ENCODE measurements around the gene FCHO2.
"Not testable (repeated sequence)": the region's sequence is repeated elsewhere in the genome, so short reads cannot be mapped to it uniquely, and the experiment has no call there.

Gene FCHO2

DNA sequence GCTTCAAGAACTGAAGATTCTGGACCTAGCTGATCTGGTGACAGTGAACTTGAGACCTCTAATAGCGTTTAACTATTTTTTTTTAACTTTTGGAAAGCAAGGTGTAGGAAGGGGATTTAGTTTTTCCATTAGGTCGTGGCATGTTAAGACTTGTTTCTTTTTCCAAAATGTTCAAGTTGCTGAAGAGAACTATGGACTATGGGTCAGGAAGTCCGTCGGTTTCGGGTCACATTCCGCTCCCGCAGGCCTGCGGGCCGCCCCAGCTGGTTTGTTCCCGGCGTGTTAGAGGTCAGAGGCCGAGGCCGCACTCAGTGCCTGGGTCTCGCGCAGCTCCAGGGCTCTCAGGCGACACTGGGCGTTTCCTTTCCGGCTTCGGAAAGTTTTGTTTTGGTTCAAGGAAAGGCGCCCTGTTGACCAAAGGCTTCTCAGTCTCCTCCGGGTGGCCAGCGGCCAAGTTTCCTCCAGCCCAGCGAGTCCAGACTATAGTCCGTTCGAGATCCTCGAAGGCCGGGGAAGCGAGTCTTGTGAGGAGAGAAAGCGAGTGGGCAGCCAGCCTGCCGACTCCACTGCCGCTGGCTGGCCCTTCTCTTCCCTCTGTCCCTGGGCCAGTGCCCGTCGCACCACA lies 586 bp upstream of the FCHO2 start:
- peak; percentile 73 for DNase-seq (ENCODE audit: low spot score)

DNA sequence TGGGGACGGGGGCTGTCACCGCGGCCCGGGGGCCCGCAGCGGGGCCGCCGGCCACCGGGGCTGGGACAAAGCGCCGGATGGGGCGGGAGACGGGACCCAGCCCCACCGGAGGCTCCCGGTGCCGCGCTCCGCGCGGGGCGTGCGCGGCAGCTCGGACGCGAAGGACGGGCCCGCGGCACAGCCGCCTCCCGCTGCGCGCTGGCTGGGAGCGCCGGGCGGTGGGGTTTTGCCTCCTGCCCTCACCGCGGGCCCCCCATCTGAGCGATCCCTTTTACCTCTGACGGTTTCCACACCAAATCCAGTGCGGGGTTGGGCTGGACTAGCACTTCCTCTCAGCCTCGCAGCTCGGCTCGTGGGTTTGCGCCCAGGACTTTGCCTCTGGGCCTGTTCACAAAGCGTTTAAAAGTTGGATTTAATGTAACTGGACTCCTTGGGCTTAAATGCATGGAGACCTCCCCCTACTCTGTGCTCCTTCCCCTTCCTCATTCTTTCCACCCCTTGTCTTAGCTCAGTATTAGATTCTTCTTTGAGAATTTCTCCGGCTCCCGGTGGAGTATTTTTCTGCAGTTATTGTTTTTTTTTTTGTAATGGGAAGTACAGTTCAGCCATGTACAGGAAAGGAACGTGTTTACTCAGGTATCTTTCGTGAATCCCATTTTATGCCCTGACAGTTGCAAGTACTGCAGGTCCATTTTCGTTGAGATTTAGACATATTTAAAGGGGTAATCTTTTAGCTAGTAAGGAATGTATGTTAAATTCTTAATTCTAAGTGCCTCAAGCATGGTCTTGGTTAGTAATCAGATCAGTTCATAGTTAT lies 691 bp downstream of the FCHO2 start:
- DNase-seq (ENCODE audit: low spot score): peak; percentile 51

DNA sequence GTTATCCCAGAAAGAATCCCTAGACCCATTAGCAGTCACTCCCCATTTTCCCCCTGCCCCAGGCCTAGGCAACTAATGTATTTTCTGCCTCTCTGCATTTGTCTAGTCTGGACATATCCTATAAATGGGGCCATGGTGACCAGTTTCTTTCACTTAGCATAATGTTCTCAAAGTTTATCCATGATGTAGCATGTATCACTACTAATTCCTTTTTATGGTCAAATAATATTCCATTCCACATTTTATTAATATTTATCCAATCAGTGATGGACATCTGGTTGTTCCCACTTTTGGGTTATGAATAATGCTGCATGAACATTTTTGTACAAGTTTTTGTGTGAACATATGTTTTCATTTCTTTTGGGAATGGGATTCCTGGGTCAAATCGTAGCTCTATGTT lies 1.5 kb downstream of the FCHO2 start:
- no peak for DNase-seq (ENCODE audit: low spot score)

DNA sequence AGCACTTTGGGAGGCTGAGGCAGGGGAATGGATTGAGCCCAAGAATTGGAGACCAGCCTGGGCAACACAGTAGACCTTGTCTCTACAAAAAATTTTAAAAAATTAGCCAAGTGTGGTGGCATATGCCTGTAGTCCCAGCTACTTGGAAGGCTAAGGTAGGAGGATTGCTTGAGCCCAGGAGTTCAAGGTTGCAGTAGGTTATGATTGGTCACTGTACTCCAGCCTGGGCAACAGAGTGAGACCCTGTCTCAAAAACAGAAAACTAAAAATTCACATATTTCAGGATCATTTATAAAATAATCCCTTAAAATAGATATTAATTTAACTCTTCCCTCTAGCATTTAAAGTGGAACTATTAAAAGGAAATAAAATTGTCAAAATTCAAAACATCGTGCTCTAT lies 3.4 kb downstream of the FCHO2 start:
- no peak for DNase-seq (ENCODE audit: low spot score)

DNA sequence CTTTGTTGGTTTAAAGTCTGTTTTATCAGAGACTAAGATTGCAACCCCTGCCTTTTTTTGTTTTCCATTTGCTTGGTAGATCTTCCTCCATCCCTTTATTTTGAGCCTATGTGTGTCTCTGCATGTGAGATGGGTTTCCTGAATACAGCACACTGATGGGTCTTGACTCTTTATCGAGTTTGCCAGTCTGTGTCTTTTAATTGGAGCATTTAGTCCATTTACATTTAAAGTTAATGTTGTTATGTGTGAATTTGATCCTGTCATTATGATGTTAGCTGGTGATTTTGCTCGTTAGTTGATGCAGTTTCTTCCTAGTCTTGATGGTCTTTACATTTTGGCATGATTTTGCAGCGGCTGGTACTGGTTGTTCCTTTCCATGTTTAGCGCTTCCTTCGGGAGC lies 18.6 kb downstream of the FCHO2 start:
- not testable (repeated sequence) for DNase-seq (ENCODE audit: low spot score)

DNA sequence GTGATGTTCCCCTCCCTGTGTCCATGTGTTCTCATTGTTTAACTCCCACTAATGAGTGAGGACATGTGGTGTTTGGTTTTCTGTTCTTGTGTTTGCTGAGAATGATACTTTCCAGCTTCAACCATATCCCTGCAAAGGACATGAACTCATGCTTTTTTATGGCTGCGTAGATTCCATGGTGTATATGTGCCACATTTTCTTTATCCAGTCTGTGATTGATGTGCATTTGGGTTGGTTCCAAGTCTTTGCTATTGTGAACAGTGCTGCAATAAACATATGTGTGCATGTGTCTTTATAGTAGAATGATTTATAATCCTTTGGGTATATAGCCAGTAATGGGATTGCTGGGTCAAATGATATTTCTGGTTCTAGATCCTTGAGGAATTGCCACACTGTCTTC lies 21.0 kb downstream of the FCHO2 start:
- not testable (repeated sequence) for DNase-seq (ENCODE audit: low spot score)

DNA sequence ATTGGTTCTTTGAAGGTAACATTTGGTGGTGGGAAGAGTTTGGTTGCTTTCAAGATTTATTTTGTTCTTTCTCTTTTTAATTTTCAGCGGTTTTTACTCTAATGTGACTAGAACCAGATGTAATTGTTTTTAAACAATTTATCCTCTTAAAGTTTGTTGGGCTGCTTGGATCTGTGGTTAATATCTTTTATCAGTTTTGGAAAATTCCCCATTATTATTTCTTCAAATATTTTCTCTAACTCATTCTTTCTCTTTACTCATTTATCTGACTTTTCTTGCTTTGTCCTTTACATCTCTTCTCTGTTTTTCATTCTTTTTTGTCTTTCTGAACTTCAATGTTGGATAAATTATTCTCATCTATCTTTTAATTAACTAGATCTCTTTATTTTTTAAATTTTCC lies 29.9 kb downstream of the FCHO2 start:
- DNase-seq (ENCODE audit: low spot score): no peak

DNA sequence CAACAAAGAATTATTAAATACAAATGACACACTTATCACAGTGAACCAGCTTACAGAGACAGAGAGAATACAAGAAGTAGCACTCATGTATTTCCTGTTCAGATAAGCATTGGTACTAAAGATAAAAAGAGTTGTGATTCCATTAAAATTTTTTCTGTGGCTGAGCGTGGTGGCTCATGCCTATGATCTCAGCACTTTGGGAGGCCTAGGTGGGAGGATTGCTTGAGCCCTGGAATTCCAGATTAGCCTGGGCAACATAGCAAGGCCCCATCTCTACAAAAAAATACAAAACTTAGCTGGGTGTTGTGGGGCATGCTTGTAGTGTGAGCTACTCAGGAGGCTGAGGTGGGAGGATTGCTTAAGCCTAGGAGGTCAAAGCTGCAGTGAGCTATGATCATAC lies 32.9 kb downstream of the FCHO2 start:
- DNase-seq (ENCODE audit: low spot score): no peak

DNA sequence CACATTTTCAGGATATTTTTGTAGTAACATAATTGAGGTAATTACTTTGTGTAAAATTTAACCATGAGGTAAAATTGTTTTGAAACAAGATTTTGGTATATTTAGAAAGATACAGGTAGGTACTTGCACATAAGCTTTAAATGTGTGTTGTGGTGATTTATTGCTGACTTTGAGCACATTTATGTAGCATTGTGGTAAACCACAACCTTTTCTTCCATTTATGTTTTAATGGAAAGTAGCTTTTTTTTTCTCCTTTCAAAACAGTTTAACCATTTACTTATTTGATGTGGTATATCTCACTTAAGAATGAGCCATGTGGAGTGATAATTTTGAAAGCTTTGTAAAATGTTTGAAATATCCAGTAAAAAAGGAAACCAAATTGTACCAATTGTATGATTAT lies 35.6 kb downstream of the FCHO2 start:
- DNase-seq (ENCODE audit: low spot score): no peak

DNA sequence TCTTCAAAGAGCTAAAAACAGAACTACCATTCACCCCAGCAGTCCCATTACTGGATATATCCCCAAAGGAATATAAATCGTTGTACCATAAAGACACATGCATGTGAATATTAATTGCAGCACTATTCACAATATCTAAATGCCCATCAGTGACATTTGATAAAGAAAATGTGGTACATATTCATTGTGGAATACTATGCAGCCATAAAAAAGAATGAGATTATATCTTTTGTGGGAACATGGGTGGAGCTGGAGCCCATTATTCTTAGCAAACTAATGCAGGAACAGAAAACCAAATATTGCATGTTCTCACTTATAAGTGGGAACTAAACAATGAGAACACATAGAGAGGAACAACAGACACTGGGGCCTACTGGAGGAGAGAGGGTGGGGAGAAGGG lies 38.7 kb downstream of the FCHO2 start:
- DNase-seq (ENCODE audit: low spot score): no peak

DNA sequence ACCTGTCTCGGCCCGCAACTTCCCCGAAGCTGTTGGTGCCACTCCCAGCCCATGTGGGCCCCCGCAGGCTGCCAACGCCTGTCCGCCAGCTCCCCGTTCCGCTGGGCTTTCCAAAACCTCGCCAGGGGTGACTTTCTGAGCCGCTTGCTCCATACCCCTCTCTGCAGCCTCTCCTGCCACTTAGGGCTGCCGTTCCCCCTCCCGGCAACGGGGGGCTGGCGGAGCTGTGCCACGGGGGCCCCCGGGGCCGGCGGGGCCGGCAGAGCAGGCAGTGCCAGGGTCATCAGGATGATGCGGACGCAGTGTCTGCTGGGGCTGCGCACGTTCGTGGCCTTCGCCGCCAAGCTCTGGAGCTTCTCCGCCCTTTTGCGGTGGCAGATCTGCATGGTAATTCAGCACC lies 40.8 kb downstream of the FCHO2 start:
- no peak for DNase-seq (ENCODE audit: low spot score)

DNA sequence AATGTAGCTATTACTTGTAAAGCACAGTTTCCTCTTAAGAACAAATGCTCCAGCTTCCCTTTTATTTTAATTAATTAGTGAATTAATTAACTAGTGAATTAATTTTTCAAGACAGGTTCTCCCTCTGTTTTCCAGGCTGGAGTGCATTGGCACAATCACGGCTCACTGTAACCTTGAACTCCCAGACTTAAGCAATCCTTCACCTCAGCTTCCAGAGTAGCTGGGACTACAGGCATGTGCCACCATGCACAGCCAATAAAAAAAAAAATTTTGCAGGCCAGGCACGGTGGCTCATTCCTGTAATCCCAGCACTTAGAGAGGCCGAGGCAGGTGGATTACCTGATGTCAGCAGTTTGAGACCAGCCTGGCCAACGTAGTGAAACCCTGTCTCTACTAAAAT lies 44.1 kb downstream of the FCHO2 start:
- DNase-seq (ENCODE audit: low spot score): no peak

DNA sequence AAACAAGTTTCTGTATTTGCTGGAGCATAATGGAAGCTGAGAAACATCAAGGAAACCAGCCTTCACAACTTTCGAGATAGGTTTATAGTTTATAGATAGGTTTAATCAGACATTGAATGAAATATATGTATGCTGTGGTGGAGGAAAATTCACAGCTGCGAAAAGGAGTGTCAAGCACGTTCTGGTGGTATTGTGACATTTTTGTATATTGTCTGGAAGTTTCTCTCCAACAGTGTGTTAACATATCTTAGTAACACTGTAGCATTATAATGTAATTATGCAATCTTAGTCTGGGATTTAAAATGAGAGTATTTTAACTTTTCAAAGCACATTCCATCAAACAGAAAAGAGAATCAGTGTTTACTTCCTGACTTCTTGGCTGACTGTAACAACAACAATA lies 50.0 kb downstream of the FCHO2 start:
- no peak for DNase-seq (ENCODE audit: low spot score)

DNA sequence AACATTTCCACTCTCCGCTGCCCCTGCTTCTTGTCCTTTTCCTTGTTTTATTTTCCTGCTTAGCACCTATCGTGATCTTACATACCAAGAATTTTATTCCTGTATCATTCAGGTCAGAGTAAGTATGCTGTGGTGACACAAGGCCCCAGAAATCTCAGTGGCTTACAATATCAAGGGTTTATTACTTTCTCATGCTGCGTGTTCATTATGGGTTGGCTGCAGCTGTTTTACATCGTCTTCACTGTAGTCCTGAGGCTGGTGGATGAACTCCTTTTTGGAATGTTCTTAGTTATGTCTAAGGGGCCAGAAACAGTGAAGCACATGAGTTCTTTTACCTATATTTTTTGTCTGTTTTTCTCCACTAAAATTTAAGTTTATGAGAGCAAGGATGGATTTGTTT lies 51.2 kb downstream of the FCHO2 start:
- DNase-seq (ENCODE audit: low spot score): no peak

DNA sequence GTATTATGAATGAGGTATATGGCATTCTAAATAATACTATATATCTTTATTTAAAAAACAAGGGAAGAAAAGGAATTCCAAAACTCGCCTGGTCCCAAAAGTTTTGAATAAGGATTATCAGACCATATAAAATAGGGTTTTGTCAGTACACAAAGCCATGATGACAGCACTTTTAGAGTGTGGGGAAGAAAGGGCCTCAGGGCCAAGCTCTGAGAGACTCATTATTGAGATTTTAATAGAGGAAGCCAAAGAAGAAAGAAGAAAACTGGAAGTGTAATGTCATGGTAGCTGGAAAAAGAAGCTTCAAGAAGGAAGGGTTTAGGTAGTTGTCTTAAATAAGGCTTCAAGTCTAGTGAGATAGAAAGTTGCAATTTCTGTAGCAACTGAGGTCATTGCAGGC lies 53.0 kb downstream of the FCHO2 start:
- no peak for DNase-seq (ENCODE audit: low spot score)

DNA sequence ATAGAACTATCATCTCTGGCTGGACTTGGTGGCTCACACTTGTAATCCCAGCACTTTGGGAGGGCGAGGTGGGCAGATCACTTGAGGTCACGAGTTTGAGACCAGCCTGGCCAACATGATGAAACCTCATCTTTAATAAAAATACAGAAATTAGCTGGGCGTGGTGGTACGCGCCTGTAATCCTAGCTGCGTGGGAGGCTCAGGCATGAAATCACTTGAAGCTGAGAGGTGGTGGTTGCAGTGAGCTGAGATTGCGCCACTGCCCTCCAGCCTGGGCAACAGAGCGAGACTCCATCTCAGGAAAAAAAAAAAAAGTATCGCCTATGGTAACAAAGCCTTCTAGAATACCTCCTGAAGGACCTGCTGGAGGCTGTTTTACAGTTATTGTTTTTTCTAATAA lies 55.8 kb downstream of the FCHO2 start:
- not testable (repeated sequence) for DNase-seq (ENCODE audit: low spot score)

DNA sequence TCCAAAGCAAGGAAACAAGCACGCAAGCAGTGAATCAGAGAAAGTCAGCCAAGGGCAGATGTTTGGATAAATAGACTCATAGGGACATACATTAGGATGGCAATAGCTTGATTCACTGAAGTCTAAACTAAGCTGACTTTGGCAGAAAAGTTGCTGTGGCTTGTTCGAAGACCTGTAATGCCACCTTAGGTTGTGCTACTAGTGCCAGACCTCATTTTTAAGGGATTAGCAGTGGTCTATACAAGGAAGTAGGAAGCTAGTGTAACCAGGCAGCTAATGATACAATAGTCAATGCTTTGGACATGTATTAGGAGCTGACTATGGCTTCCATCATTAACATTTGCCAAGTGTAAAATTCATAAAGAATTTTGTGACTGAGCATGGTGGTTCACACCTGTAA lies 63.1 kb downstream of the FCHO2 start:
- DNase-seq (ENCODE audit: low spot score): no peak

DNA sequence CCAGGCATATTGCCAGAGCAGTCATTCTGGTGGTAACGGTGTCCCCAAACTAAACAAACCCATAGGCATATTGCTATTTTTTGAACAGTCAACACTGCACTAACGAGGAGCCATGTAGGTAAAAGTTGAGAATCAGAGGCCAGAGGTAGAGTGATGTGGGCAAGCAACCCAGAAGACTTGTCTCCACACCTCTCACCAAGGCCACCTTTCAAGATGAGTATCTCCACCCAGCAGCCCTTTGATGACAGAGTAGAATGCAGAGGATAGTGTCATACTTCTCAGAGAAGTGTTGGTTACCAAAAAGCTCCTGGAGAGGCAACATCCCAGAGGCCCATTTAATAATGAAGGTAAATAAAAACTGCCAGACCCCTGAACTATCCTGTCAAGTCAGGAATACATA lies 63.9 kb downstream of the FCHO2 start:
- no peak for DNase-seq (ENCODE audit: low spot score)

DNA sequence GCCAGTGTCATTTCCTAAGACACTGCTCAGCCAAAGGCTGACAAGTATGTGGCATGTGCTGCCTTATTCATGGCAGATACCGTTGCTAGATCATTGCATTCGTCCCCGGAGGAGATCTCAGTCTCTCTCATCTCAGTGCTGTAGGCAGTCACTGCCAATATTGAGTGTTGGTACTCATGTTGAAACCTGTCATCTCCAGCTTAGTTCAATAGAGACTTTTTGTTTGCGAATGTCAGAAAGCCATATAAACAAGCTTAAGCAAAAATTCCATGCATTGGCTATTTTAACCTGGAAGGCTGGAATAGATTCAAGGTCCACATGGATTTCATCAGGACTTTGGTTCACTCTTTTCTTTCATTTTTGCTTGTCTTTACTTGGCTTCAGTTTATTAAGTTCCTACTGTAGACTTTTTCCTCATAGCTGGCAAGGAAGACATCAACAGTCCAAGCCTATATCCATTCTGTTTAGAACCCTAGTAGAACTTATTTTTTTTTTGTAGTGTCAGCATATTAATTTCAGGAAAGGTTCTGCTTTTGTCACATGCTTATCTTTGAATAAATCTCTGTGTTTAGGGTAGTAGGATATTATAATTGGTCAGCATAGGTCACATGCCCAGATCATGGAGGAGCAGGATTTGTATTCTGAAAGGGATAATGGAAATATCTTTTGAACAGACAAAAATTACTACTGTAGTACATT lies 66.8 kb downstream of the FCHO2 start:
- no peak for DNase-seq (ENCODE audit: low spot score)

DNA sequence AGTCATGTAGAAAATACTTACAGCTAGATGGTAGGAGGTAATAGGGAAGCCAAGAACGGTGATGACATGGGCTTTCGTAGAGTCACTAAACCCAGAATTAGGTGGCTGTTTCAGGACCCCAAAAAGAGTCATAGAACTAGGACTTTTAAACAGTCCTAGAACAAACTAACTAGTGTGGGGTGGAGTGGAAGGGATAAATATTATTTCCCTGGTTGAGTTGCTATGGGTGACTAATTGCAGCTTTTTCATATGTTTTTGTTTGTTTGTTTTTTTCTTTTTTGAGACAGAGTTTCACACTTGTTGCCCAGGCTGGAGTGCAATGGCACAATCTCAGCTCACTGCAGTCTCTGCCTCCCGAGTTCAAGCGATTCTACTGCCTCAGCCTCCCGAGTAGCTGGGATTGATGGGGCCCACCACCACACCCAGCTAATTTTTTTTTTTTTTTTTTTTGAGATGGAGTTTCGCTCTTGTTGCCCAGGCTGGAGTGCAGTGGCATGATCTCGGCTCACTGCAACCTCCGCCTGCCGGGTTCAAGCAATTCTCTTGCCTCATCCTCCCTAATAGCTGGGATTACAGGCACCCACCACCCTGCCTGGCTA lies 69.2 kb downstream of the FCHO2 start:
- DNase-seq (ENCODE audit: low spot score): not testable (repeated sequence)

DNA sequence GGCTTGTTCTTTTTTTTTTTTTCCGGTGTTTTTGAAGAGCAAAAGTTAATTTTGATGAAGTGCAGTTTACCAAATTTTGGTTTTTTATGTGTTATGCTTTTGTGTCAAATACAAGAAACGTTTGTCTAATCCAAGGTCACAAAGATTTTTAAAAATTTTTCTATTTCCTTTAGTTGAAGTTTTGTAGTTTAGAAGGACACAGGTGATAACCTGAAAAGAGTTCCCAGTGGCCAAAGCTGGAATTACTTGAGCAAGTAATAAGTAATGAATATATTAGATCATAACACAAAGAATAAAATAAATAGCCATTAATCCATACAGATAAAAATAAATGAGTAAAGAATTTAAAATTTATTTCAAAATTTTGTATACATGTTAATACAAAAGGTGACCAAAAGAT lies 71.5 kb downstream of the FCHO2 start:
- DNase-seq (ENCODE audit: low spot score): no peak

DNA sequence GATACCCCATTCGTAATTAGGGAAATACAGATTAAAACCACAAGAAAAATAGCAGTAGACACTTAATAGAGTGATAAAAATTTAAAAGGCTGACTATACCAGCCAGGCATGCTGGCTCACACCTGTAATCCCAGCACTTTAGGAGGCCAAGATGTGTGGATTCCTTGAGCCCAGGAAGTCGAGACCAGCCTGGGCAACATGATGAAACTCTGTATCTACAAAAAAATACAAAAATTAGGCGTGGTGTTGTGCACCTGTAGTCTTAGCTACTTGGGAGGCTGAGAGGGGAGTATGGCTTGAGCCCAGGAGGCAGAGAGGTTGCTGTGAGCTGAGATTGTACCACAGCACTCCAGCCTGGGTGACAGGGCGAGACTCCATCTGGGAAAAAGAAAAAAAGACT lies 72.0 kb downstream of the FCHO2 start:
- no peak for DNase-seq (ENCODE audit: low spot score)
